Mesenchymal stem cell (in vitro differentiated cells and primary cell): ENCODE measurements around the gene ERC2.

Experiments used
- DNase-seq: peaks from one replicate; pipeline ENCODE4 v3.0.0-alpha.2; 2013
- H2AFZ ChIP-seq: one replicate; pipeline ENCODE4 v1.6.1; 2013; ENCODE audit warnings: low read depth, mild to moderate bottlenecking, control low read depth, inconsistent platforms, low read length, moderate library complexity
- H2AK5ac ChIP-seq: 2 replicates; pipeline ENCODE4 v1.6.1; 2013; ENCODE audit warnings: low read length, moderate library complexity, mild to moderate bottlenecking, inconsistent platforms; ENCODE audit not compliant: severe bottlenecking
- H2BK120ac ChIP-seq: one replicate; pipeline ENCODE4 v1.6.1; 2013; ENCODE audit warnings: low read depth, mild to moderate bottlenecking, inconsistent platforms, low read length, moderate library complexity
- H2BK12ac ChIP-seq, 2 experiments: one replicate each; pipeline ENCODE4 v1.6.1; 2013; ENCODE audit warnings: inconsistent platforms in 2 of 2, low read length in 2 of 2, mild to moderate bottlenecking in 2 of 2, moderate library complexity in 2 of 2, control low read depth in 1 of 2
- H2BK15ac ChIP-seq: one replicate; pipeline ENCODE4 v1.6.1; 2013; ENCODE audit warnings: mild to moderate bottlenecking, low read depth, inconsistent platforms; ENCODE audit not compliant: poor library complexity, severe bottlenecking
- H2BK5ac ChIP-seq: 2 replicates; pipeline ENCODE4 v1.6.1; 2013; ENCODE audit warnings: low read depth, mild to moderate bottlenecking, low read length, control low read depth, inconsistent platforms; ENCODE audit not compliant: poor library complexity, severe bottlenecking
- H3K14ac ChIP-seq, 2 experiments: one replicate each; pipeline ENCODE4 v1.6.1; 2013; ENCODE audit warnings: inconsistent platforms in 2 of 2, low read length in 2 of 2, control low read depth in 1 of 2, mild to moderate bottlenecking in 1 of 2, moderate library complexity in 1 of 2
- H3K18ac ChIP-seq, 2 experiments: one replicate each; pipeline ENCODE4 v1.6.1; 2013; ENCODE audit warnings: inconsistent platforms in 2 of 2, low read length in 2 of 2, control low read depth in 1 of 2, low read depth in 1 of 2, mild to moderate bottlenecking in 1 of 2
- H3K23ac ChIP-seq, 2 experiments: one replicate each; pipeline ENCODE4 v1.6.1; 2013; ENCODE audit warnings: inconsistent platforms in 2 of 2, low read length in 2 of 2, mild to moderate bottlenecking in 2 of 2, moderate library complexity in 2 of 2, control low read depth in 1 of 2
- H3K27ac ChIP-seq: 2 replicates; pipeline ENCODE4 v1.5.1; 2013; ENCODE audit warnings: mild to moderate bottlenecking, moderate library complexity, low read length, control low read depth, inconsistent platforms; ENCODE audit not compliant: poor library complexity, severe bottlenecking
- H3K27me3 ChIP-seq, 2 experiments: 2 replicates each; pipeline versions ENCODE4 v1.6.1 to v1.7.0; 2013; ENCODE audit warnings: low read length in 2 of 2, mild to moderate bottlenecking in 2 of 2, moderate library complexity in 2 of 2, control low read depth in 1 of 2, inconsistent platforms in 1 of 2; ENCODE audit not compliant: control insufficient read depth in 1 of 2, insufficient read depth in 1 of 2
- H3K36me3 ChIP-seq, 2 experiments: 2 replicates each; pipeline versions ENCODE4 v1.6.1 to v1.7.0; 2013; ENCODE audit warnings: low read length in 2 of 2, control low read depth in 1 of 2, inconsistent platforms in 1 of 2, low read depth in 1 of 2, mild to moderate bottlenecking in 1 of 2; ENCODE audit not compliant: insufficient read depth in 2 of 2, control insufficient read depth in 1 of 2
- H3K4ac ChIP-seq, 2 experiments: one replicate each; pipeline ENCODE4 v1.6.1; 2013; ENCODE audit warnings: inconsistent platforms in 2 of 2, low read length in 2 of 2, mild to moderate bottlenecking in 2 of 2, moderate library complexity in 2 of 2, control low read depth in 1 of 2, low read depth in 1 of 2
- H3K4me1 ChIP-seq: 2 replicates; pipeline ENCODE4 v1.6.1; 2013; ENCODE audit warnings: low read depth, low read length, control low read depth; ENCODE audit not compliant: control insufficient read depth, insufficient read depth
- H3K4me2 ChIP-seq: 2 replicates; pipeline ENCODE4 v1.6.1; 2013; ENCODE audit warnings: low read length, mild to moderate bottlenecking, inconsistent platforms; ENCODE audit not compliant: poor library complexity, severe bottlenecking
- H3K4me3 ChIP-seq, 2 experiments: 2 replicates each; pipeline versions ENCODE4 v1.5.1 to v1.7.0; 2013; ENCODE audit warnings: low read length in 2 of 2, mild to moderate bottlenecking in 2 of 2, control low read depth in 1 of 2, low read depth in 1 of 2; ENCODE audit not compliant: insufficient read depth in 1 of 2
- H3K79me1 ChIP-seq: replicated peaks from 2 replicates; pipeline ENCODE4 v1.6.1; 2013; ENCODE audit warnings: mild to moderate bottlenecking, control low read depth, low read length, inconsistent platforms; ENCODE audit not compliant: poor library complexity, severe bottlenecking
- H3K9ac ChIP-seq: 2 replicates; pipeline ENCODE4 v1.7.0; 2013; ENCODE audit warnings: mild to moderate bottlenecking, low read length, moderate library complexity
- H3K9me3 ChIP-seq: 2 replicates; pipeline ENCODE4 v1.7.0; 2013; ENCODE audit warnings: mild to moderate bottlenecking, low read length; ENCODE audit not compliant: control insufficient read depth
- H4K8ac ChIP-seq: one replicate; pipeline ENCODE4 v1.6.1; 2013; ENCODE audit warnings: inconsistent platforms, mild to moderate bottlenecking, low read length, moderate library complexity
- H4K91ac ChIP-seq: one replicate; pipeline ENCODE4 v1.6.1; 2013; ENCODE audit warnings: mild to moderate bottlenecking, low read length, inconsistent platforms
- WGBS: methylation state at CpG from one replicate; pipeline ENCODE4 v1.1.7; 2013; ENCODE audit warnings: mixed read lengths; 5-methylcytosine and 5-hydroxymethylcytosine counted together

The ERC2 gene

GRCh38 chr3:55633333-55633732 is 834.9 kb downstream of the ERC2 start:
- H3K9me3 ChIP-seq: no peaks in the 10 kb centered on the region
- no peak overlapping the region for H3K14ac ChIP-seq
- H3K4me1 ChIP-seq: no peaks in the 10 kb centered on the region
- WGBS: no CpG with 5 or more reads among the region's 2 CpGs
- H3K4ac ChIP-seq: no peak overlapping the region
- H2BK12ac ChIP-seq: no peak overlapping the region
- no peak overlapping the region for H3K4me3 ChIP-seq
- no peak overlapping the region for H2BK120ac ChIP-seq
- no peak overlapping the region for H2BK5ac ChIP-seq
- no peaks in the 10 kb centered on the region for H3K79me1 ChIP-seq
- no peak overlapping the region for H3K27ac ChIP-seq
- no peak overlapping the region for H3K9ac ChIP-seq
- H2AK5ac ChIP-seq: no peak overlapping the region
- H2BK15ac ChIP-seq: no peak overlapping the region
- no peak overlapping the region for H4K91ac ChIP-seq
- H3K27me3 ChIP-seq: peaks cover 0 to 22% of the 10 kb centered on the region in 2 experiments
- no peak overlapping the region for H4K8ac ChIP-seq
- no peaks in the 10 kb centered on the region for H3K36me3 ChIP-seq
- no peak for DNase-seq
- no peak overlapping the region for H3K4me2 ChIP-seq
- H3K23ac ChIP-seq: no peak overlapping the region
- no peak overlapping the region for H2AFZ ChIP-seq
- no peak overlapping the region for H3K18ac ChIP-seq

- Histone ChIP-seq H4K91ac (no peak overlapping the region), H3K4me2 (no peak overlapping the region), H4K8ac (no peak overlapping the region), H2AFZ (no peak overlapping the region), H3K4ac (no peak overlapping the region), H3K4me3 (no peak overlapping the region), H2BK120ac (no peak overlapping the region), H3K27ac (no peak overlapping the region), H3K18ac (no peak overlapping the region), H2BK12ac (no peak overlapping the region), H3K9me3 (no peaks in the 10 kb centered on the region), H3K4me1 (no peaks in the 10 kb centered on the region), H3K27me3 (peaks cover 0 to 22% of the 10 kb centered on the region in 2 experiments), H2AK5ac (no peak overlapping the region), H3K9ac (no peak overlapping the region), H3K36me3 (no peaks in the 10 kb centered on the region), H3K23ac (no peak overlapping the region), H3K79me1 (no peaks in the 10 kb centered on the region), H2BK15ac (no peak overlapping the region), H2BK5ac (no peak overlapping the region), H3K14ac (no peak overlapping the region)
- DNase-seq: no peak
- WGBS: 87% methylated on average over 1 of the region's 1 CpG
Measured at GRCh38 chr3:55631766-55632331, 836.4 kb downstream of the ERC2 start.

GRCh38 chr3:55630921-55631299 is 837.4 kb downstream of the ERC2 start:
- Histone ChIP-seq H4K8ac (no peak overlapping the region), H3K4me1 (no peaks in the 10 kb centered on the region), H3K9ac (no peak overlapping the region), H3K9me3 (no peaks in the 10 kb centered on the region), H2AFZ (no peak overlapping the region), H2BK12ac (no peak overlapping the region), H3K27me3 (peaks cover 0 to 22% of the 10 kb centered on the region in 2 experiments), H3K79me1 (no peaks in the 10 kb centered on the region), H3K27ac (no peak overlapping the region), H2AK5ac (no peak overlapping the region), H3K36me3 (no peaks in the 10 kb centered on the region), H3K18ac (no peak overlapping the region), H3K4me2 (no peak overlapping the region), H3K14ac (no peak overlapping the region), H2BK5ac (no peak overlapping the region), H2BK120ac (no peak overlapping the region), H2BK15ac (no peak overlapping the region), H3K4ac (no peak overlapping the region), H3K4me3 (no peak overlapping the region), H4K91ac (no peak overlapping the region), H3K23ac (no peak overlapping the region)
- no peak for DNase-seq
- WGBS: no CpG with 5 or more reads among the region's 1 CpG

GRCh38 chr3:55630280-55630920 is 837.9 kb downstream of the ERC2 start:
- no peak overlapping the region for H2BK5ac ChIP-seq
- H3K4me2 ChIP-seq: no peak overlapping the region
- H3K9ac ChIP-seq: no peak overlapping the region
- 93% methylated on average over 11 of the region's 14 CpGs for WGBS
- no peak overlapping the region for H3K23ac ChIP-seq
- DNase-seq: no peak
- H2AK5ac ChIP-seq: no peak overlapping the region
- H3K9me3 ChIP-seq: no peaks in the 10 kb centered on the region
- H2BK120ac ChIP-seq: no peak overlapping the region
- peaks cover 0 to 22% of the 10 kb centered on the region in 2 experiments for H3K27me3 ChIP-seq
- H3K18ac ChIP-seq: no peak overlapping the region
- H3K14ac ChIP-seq: no peak overlapping the region
- no peaks in the 10 kb centered on the region for H3K79me1 ChIP-seq
- H3K27ac ChIP-seq: no peak overlapping the region
- H4K8ac ChIP-seq: no peak overlapping the region
- H4K91ac ChIP-seq: no peak overlapping the region
- H2AFZ ChIP-seq: no peak overlapping the region
- no peak overlapping the region for H3K4me3 ChIP-seq
- peak overlapping the region in 1 of 2 experiments; percentile 15 for H3K4ac ChIP-seq
- peak overlapping the region in 1 of 2 experiments; percentile 16 for H2BK12ac ChIP-seq
- no peaks in the 10 kb centered on the region for H3K36me3 ChIP-seq
- H2BK15ac ChIP-seq: no peak overlapping the region
- H3K4me1 ChIP-seq: no peaks in the 10 kb centered on the region
